HG02571 (cell line): ENCODE data around the gene RAET1L.
"Not testable (repeated sequence)": the region's sequence is repeated elsewhere in the genome, so short reads cannot be mapped to it uniquely, and the experiment has no call there.

Source experiments
- ATAC-seq: cut with Tn5 transposase; IDR thresholded peaks from one replicate; pipeline ENCODE4 v1.9.1; 2021; ENCODE audit warnings: mild to moderate bottlenecking, moderate library complexity; ENCODE audit not compliant: unreplicated experiment

The RAET1L gene

GRCh38 chr6:149991838-149992237 is 33.5 kb downstream of the RAET1L start:
- no peak for ATAC-seq

GRCh38 chr6:149991472-149991795 is 33.9 kb downstream of the RAET1L start:
- ATAC-seq = not testable (repeated sequence)

DNA sequence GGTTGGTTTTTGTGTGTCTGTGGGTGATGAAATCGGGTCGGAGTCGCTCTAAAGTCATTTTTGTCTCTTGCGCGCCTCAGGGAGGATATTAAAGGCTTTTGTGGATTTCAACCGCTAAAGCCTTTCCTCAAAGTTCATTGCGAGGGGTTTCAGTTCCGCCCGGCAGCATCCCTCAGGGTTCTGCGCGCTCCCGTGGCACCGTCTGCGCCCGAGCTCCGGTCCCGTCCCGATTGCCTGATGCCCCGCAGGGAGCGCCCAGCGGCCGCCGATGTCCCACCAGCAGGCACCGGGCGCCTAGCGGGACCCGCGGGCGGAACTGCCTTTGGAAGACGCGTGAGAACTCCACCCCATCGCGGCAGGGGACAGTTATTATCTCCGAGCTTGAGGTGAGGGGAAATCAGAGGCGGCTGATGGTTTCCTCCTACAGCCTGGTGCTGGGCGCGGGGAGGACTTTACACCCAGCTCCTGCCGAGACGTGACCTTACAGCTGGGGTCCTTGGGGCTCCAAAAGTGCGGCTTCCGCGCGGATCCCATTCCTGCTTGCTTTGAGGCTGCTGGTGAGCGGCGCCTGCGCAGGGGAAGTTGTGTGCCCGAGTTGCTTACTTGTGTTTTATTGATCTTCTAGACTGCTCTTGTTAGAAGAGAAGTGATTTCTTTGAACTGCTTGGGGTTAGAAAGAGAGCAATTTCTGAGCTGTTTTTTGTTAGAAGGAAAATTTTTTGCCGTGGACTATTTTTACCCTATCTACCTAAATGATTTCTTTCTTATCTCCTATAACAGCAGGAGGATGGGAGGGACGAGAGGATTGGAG is 34.5 kb downstream of the RAET1L start:
- ATAC-seq = no peak

DNA sequence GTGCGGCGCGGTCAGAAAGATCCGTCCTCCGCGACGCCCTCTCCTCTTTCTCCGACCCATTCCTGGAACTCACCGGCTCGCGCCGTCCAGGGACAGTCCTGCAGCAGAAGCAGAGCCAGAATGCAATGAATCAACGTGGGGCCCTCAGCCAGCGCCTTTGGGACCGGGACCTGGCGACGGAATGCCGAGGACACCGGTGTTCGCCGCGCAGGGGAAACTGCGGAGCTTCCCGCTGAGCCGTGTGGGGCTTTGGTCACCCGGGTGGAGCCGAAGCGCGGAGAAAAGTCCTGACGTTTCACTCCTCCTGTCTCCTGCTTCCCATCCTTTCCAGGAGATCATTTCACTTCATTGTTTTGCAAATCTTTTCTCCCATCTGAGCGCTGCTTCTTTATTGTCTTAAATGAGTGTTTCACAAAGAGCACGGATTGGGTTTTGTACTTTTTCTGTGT is 35.1 kb downstream of the RAET1L start:
- no peak for ATAC-seq

- no peak for ATAC-seq
Measured at GRCh38 chr6:149988550-149989346, 36.6 kb downstream of the RAET1L start.

GRCh38 chr6:149987602-149988107 is 37.7 kb downstream of the RAET1L start:
- no peak for ATAC-seq

DNA sequence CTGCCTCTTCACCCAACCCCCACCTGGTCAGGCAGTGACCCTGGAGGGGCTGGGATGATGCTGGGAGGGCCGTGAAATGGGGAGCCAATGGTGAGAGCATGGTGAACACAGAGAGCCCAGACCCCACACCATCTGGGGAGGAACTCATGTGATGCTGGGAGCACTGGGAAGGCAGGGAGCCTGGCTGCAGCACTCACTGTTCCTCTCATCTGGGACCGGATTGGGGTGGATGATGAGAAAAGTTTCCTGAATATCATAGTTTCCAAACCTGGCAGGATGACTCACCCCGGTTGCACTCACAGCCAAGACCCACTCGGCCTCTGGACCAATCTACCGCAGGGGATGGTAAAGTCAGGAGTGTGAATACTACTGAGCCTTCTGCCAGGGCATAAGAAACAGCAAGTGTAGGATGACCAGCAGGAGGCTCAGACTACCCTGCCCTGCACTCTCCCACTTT is 39.8 kb downstream of the RAET1L start:
- ATAC-seq = no peak

GRCh38 chr6:149984773-149985172 is 40.6 kb downstream of the RAET1L start:
- ATAC-seq = no peak

- ATAC-seq = no peak
Measured at GRCh38 chr6:149983145-149983544, 42.2 kb downstream of the RAET1L start.

DNA sequence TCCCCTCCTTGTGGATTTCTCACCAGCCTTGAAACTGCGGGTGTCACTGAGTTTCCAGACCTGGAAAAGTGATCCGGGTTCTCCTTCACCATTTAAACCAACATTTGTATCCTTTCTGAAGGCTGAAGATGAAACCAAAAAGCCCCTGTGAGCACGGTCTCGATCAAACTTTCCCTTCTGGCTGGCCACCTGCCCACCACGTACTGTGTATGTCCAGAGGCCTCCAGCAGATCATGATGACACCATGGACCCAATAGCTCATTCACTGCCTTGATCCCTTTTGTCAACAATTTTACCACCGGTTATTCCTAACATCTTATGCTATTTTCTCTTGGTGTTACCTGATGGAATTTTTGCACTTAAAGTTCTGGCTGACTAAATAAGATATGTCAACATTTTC is 46.0 kb downstream of the RAET1L start:
- no peak for ATAC-seq

DNA sequence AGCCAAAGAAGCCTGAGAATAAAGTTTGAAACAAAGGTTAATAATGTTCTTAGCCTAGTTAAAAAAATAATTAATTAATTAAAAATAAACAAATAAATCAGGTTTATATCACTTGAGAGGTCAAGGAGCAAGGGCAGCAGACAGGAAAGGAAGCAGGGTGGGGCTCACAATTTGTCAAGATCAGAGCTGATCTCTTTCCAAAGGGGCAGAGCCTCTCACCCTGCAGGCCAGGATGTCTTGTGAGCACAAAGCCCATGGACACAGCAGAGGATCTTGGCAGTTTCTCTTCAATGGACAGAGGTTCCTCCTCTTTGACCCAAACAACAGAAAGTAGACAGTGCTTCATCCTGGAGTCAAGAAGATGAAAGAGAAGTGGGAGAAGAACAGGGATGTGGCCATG is 46.7 kb downstream of the RAET1L start:
- ATAC-seq = no peak

- ATAC-seq = no peak
Measured at GRCh38 chr6:149977221-149977620, 48.1 kb downstream of the RAET1L start.

DNA sequence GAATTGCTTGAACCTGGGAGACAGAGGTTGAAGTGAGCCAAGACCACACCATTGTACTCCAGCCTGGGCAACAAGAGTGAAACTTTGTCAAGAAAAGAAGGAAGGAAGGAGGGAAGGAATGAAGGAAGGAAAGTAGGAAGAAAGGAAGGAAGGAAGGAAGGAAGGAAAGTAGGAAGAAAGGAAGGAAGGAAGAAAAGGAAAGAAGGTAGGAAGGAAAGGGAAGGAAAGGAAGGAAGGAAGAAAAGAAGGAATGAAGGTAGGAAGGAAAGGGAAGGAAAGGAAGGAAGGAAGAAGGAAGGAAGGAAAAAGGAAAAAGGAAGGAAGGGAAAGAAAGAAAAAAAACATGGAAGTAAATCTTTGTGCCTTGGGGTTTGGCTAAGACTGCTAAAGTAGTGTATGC is 49.9 kb downstream of the RAET1L start:
- ATAC-seq = no peak

DNA sequence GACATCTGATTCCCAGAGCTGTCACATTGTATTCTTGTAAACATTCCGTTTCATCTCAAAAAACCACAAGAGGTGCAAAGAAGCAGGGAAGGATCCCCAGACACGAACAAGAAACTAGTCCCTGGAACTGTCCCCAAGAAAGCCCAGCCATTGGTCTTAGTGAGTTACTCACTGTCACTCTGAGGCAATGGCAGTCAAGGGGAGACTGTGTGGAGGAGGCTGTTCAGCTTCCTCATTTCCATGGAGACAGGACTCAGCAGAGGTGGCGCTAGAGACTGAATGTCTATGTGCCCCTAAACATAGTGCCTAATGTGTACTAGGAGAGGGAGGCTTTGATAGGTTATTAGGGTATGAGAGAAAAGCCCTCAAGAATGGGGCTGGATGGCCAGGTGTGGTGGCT is 50.5 kb downstream of the RAET1L start:
- no peak for ATAC-seq

- not testable (repeated sequence) for ATAC-seq
Measured at GRCh38 chr6:149974394-149974793, 50.9 kb downstream of the RAET1L start.

DNA sequence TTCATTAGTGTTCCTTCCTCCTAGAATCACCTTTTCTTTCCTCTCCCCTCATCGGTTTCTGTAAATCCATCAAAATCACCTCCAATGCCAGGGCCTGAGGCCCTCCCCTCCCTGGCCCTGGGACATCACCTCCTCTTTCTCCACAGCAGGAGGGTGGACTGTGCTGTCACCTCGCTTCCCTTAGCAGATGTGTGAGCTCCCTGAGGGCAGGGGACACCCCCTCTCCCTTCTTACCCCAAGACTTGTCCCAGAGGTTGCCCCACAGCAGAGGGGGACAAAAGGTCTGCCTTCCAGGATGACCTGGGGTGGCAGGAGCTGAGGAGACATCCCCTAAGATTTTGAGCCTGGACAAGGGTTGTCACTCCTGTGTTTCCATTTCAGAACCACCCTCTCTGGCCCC is 55.7 kb downstream of the RAET1L start:
- ATAC-seq = no peak

DNA sequence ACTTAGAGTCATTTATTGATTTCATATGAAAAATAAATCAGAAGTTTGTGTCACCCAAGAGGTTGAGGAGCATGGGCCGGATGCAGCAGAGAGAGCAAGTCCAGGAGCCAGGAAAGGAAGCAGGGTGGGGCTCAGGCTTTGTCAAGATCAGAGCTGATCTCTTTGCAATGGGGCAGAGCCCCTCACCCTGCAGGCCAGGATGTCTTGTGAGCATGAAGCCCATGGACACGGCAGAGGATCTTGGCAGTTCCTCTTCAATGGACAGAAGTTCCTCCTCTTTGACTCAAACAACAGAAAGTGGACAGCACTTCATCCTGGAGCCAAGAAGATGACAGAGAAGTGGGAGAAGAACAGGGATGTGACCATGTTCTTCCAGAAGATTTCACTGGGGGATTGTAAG is 56.4 kb downstream of the RAET1L start:
- ATAC-seq = not testable (repeated sequence)
